HUDEP-2 (cell line): ENCODE measurements around the gene PAK1.
"Not testable (repeated sequence)": the region's sequence is repeated elsewhere in the genome, so short reads cannot be mapped to it uniquely, and the experiment has no call there.

Experiments used
- DNase-seq, 76 experiments: peaks; one replicate each; lab custom pipeline; 2025; ENCODE audit not compliant: unreplicated experiment in 76 of 76; lab: John Stamatoyannopoulos, UW

The PAK1 gene

GRCh38 chr11:77410076-77410827, 63.6 kb downstream of the PAK1 start:
- peak in 3 of 76 experiments; percentile 7 to 14 (median 7) for DNase-seq

GRCh38 chr11:77409046-77409445, 64.8 kb downstream of the PAK1 start:
- no peak for DNase-seq

GRCh38 chr11:77407613-77408012, 66.3 kb downstream of the PAK1 start:
- DNase-seq = peak in 16 of 76 experiments; percentile 2 to 33 (median 14)

GRCh38 chr11:77406396-77406795, 67.5 kb downstream of the PAK1 start:
- DNase-seq = no peak

- no peak for DNase-seq
These were observed 70.7 kb downstream of the PAK1 start for GRCh38 chr11:77403211-77403610.

- DNase-seq = no peak
These were observed 71.7 kb downstream of the PAK1 start for GRCh38 chr11:77402218-77402556.

- DNase-seq = no peak
These were observed 72.2 kb downstream of the PAK1 start for GRCh38 chr11:77401486-77402217.

GRCh38 chr11:77400775-77401449, 73.0 kb downstream of the PAK1 start:
- DNase-seq = no peak

- DNase-seq = no peak
These were observed 73.6 kb downstream of the PAK1 start for GRCh38 chr11:77400271-77400670.

- DNase-seq = no peak
These were observed 76.3 kb downstream of the PAK1 start for GRCh38 chr11:77397631-77398030.

- no peak for DNase-seq
These were observed 77.0 kb downstream of the PAK1 start for GRCh38 chr11:77396911-77397310.

GRCh38 chr11:77396305-77396704, 77.6 kb downstream of the PAK1 start:
- DNase-seq = no peak

GRCh38 chr11:77395460-77396173, 78.3 kb downstream of the PAK1 start:
- DNase-seq = no peak

- no peak for DNase-seq
These were observed 81.1 kb downstream of the PAK1 start for GRCh38 chr11:77392842-77393241.

- DNase-seq = no peak
These were observed 86.2 kb downstream of the PAK1 start for GRCh38 chr11:77387701-77388100.

GRCh38 chr11:77386178-77386577, 87.7 kb downstream of the PAK1 start:
- no peak for DNase-seq

- not testable (repeated sequence) for DNase-seq
These were observed 88.6 kb downstream of the PAK1 start for GRCh38 chr11:77385255-77385771.

- no peak for DNase-seq
These were observed 89.3 kb downstream of the PAK1 start for GRCh38 chr11:77384571-77384970.

GRCh38 chr11:77383349-77383748, 90.5 kb downstream of the PAK1 start:
- DNase-seq = not testable (repeated sequence)

- no peak for DNase-seq
These were observed 91.9 kb downstream of the PAK1 start for GRCh38 chr11:77381729-77382665.
